Measurements from ENCODE around the gene POLR2I.

Gene POLR2I

DNA sequence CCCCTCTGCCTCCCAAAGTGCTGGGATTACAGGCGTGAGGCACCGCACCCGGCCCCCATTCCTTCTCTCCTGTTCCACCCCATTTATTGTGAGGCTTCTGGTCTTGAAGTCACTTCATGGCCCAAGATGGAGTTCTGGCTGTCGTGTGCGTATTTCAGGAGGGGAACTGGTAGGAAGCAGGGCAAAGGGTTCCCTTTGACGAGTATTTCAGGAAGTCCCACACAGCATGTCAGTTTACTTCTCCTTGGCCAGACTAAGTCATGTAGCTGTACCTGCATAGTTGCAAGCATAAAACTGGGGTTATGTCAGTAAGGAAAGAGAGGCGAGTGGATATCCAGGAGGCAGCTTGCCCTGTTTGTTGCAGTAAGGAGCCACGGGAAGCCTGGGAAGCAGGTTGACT, 49.8 kb downstream of the POLR2I start:
- no peak for DNase-seq (ENCODE audit: low read depth in 1 of 2, low spot score in 1 of 2)
